Caco-2 (cell line): ENCODE measurements around the gene HDAC9. TPM values are rescaled to one million over a fixed set of nuclear protein-coding genes. Genes with fewer than 3 reads are reported as not detected.
"Not testable (repeated sequence)": the region's sequence is repeated elsewhere in the genome, so short reads cannot be mapped to it uniquely, and the experiment has no call there.

ENCODE experiments used
- BruUV-seq: library from RNA; stranded (reverse); fragments of 400-500 nt; replicated peaks from 2 replicates; lab custom pipeline; 2021; lab: Mats Ljungman, UMichigan
- CTCF ChIA-PET: fragments of 300-600 bp; sonication (Branson Sonifier 250); formaldehyde crosslinking; loops from one replicate; lab custom pipeline; 2022; ENCODE audit warnings: antibody characterized with exemption; lab: Charles Lee
- POLR2A ChIA-PET: fragments of 300-600 bp; sonication (Branson Sonifier 250); formaldehyde crosslinking; loops from one replicate; lab custom pipeline; 2022; ENCODE audit warnings: antibody characterized with exemption; lab: Charles Lee
- DNase-seq, 2 experiments: peaks; one replicate each; pipeline versions ENCODE4 v3.0.0 to v3.0.0-alpha.2; 2020 to 2022
- H3K27me3 ChIP-seq: replicated peaks from 2 replicates; pipeline ENCODE4 v1.6.0; 2011; ENCODE audit warnings: low read length; ENCODE audit not compliant: control insufficient read depth, insufficient read depth
- H3K36me3 ChIP-seq: 2 replicates; pipeline ENCODE4 v1.5.1; 2011; ENCODE audit warnings: low read length; ENCODE audit not compliant: control insufficient read depth, insufficient read depth
- H3K4me1 ChIP-seq: fragments of 250-450 bp; sonication (Bioruptor Pico); 2 replicates; pipeline ENCODE4 v1.5.1; 2020; ENCODE audit warnings: mild to moderate bottlenecking
- H3K4me3 ChIP-seq: 2 replicates; pipeline ENCODE4 v1.5.1; 2011; ENCODE audit warnings: low read depth, mild to moderate bottlenecking, control low read depth, low read length
- H3K9me3 ChIP-seq: fragments of 250-450 bp; sonication (Bioruptor Pico); 2 replicates; pipeline ENCODE4 v1.5.1; 2020; ENCODE audit warnings: mild to moderate bottlenecking, moderate library complexity
- H3K27ac Mint-ChIP-seq: one replicate; pipeline ENCODE4 v1.8.0; 2022; ENCODE audit warnings: mixed read lengths; ENCODE audit not compliant: unreplicated experiment
- H3K27me3 Mint-ChIP-seq: one replicate; pipeline ENCODE4 v1.8.0; 2022; ENCODE audit warnings: mixed read lengths; ENCODE audit not compliant: insufficient read depth, unreplicated experiment
- H3K36me3 Mint-ChIP-seq: one replicate; pipeline ENCODE4 v1.8.0; 2022; ENCODE audit warnings: mild to moderate bottlenecking, mixed read lengths; ENCODE audit not compliant: insufficient read depth, unreplicated experiment
- H3K4me1 Mint-ChIP-seq: one replicate; pipeline ENCODE4 v1.8.0; 2022; ENCODE audit warnings: low read depth, mixed read lengths; ENCODE audit not compliant: unreplicated experiment
- H3K4me3 Mint-ChIP-seq: one replicate; pipeline ENCODE4 v1.8.0; 2022; ENCODE audit warnings: mild to moderate bottlenecking, moderate library complexity, mixed read lengths; ENCODE audit not compliant: unreplicated experiment
- H3K9me3 Mint-ChIP-seq: one replicate; pipeline ENCODE4 v1.8.0; 2022; ENCODE audit warnings: mixed read lengths; ENCODE audit not compliant: unreplicated experiment
- intact Hi-C: fragments of 100-400 bp; cut with micrococcal nuclease; formaldehyde crosslinking; loops from one replicate; pipeline ENCODE4 v1.10.0; 2022; ENCODE audit not compliant: unreplicated experiment
- total RNA-seq: library from RNA; stranded (reverse); gene quantifications from 2 replicates; pipeline ENCODE4 v1.2.3, GENCODE V29; 2022
- TF ChIP-seq, protein P1 (sequence below), 2 experiments: fragments of 200-600 bp in 1 of 2; IDR thresholded peaks; 1 replicate in 1 of 2; 2 replicates in 1 of 2; pipeline versions ENCODE4 v1.5.1 to v1.8.0; 2011 to 2022; ENCODE audit warnings: antibody characterized with exemption in 1 of 2, control low read depth in 1 of 2, inconsistent platforms in 1 of 2, low read depth in 1 of 2, low read length in 1 of 2, mild to moderate bottlenecking in 1 of 2, moderate library complexity in 1 of 2; ENCODE audit not compliant: insufficient read depth in 1 of 2, severe bottlenecking in 1 of 2, unreplicated experiment in 1 of 2

Gene HDAC9
- total RNA-seq, 1 experiment from 2014 or later: 0.27 TPM

DNA sequence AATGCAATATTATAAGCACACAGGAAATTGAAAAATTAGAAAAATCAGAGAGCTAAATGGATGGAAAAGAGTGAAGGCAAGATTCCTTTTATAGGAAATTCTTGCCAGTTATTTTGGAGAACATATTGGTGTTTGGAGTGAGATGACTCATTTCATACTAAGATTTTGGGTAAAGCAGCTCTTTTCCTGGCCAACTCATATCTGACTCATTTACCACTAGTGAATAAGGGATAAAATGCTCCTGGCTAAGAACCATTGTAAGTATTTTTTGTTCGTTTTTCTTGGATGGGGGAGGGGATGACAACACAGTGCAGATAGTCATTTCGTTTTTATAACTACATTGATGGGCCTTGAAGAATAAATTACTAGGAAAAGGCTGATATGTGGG is 482.6 kb downstream of the HDAC9 start:
- ChIA-PET POLR2A (no interaction called here), CTCF (no interaction called here)
- intact Hi-C loops: no loop called here
- H3K36me3 ChIP-seq: no peaks in the 10 kb centered on the region
- H3K27me3 ChIP-seq: no peaks in the 10 kb centered on the region
- H3K4me1 ChIP-seq: no peaks in the 10 kb centered on the region
- no peaks in the 10 kb centered on the region for H3K4me1 Mint-ChIP-seq
- no peaks in the 10 kb centered on the region for H3K9me3 ChIP-seq
- H3K27me3 Mint-ChIP-seq: peaks cover 3% of the 10 kb centered on the region
- BruUV-seq: no TSS peak
- no peak overlapping the region for H3K4me3 ChIP-seq
- DNase-seq: no peak
- TF ChIP-seq, protein P1, sequence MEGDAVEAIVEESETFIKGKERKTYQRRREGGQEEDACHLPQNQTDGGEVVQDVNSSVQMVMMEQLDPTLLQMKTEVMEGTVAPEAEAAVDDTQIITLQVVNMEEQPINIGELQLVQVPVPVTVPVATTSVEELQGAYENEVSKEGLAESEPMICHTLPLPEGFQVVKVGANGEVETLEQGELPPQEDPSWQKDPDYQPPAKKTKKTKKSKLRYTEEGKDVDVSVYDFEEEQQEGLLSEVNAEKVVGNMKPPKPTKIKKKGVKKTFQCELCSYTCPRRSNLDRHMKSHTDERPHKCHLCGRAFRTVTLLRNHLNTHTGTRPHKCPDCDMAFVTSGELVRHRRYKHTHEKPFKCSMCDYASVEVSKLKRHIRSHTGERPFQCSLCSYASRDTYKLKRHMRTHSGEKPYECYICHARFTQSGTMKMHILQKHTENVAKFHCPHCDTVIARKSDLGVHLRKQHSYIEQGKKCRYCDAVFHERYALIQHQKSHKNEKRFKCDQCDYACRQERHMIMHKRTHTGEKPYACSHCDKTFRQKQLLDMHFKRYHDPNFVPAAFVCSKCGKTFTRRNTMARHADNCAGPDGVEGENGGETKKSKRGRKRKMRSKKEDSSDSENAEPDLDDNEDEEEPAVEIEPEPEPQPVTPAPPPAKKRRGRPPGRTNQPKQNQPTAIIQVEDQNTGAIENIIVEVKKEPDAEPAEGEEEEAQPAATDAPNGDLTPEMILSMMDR (IDR thresholded peaks at IDR 0.05; ENCODE audit: insufficient read depth in 1 of 2, low read depth in 1 of 2, low read length in 1 of 2, severe bottlenecking in 1 of 2, unreplicated experiment in 1 of 2): no peak
- no peak overlapping the region for H3K27ac Mint-ChIP-seq
- peaks cover 9% of the 10 kb centered on the region for H3K9me3 Mint-ChIP-seq
- no peaks in the 10 kb centered on the region for H3K36me3 Mint-ChIP-seq
- no peak overlapping the region for H3K4me3 Mint-ChIP-seq

DNA sequence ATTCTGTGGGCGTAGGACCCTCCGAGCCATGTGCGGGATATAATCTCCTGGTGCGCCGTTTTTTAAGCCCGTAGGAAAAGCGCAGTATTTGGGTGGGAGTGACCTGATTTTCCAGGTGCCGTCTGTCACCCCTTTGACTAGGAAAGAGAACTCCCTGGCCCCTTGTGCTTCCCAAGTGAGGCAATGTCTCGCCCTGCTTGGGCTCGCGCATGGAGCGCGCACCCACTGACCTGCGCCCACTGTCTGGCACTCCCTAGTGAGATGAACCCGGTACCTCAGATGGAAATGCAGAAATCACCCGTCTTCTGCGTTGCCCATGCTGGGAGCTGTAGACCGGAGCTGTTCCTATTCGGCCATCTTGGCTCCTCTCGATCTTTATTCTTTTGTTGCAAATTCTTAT is 495.2 kb downstream of the HDAC9 start:
- H3K4me3 Mint-ChIP-seq, H3K36me3 ChIP-seq, POLR2A ChIA-PET, H3K27me3 ChIP-seq, H3K9me3 ChIP-seq, H3K4me3 ChIP-seq, H3K27me3 Mint-ChIP-seq, CTCF ChIA-PET, H3K9me3 Mint-ChIP-seq, BruUV-seq, intact Hi-C loops, DNase-seq, H3K4me1 Mint-ChIP-seq, H3K36me3 Mint-ChIP-seq, H3K4me1 ChIP-seq, H3K27ac Mint-ChIP-seq: not testable (repeated sequence)

GRCh38 chr7:18993933-18994668 is 498.6 kb downstream of the HDAC9 start:
- DNase-seq: no peak
- H3K4me3 ChIP-seq: no peak overlapping the region
- H3K4me1 Mint-ChIP-seq: no peaks in the 10 kb centered on the region
- intact Hi-C loops: no loop called here
- no peaks in the 10 kb centered on the region for H3K36me3 Mint-ChIP-seq
- H3K27me3 Mint-ChIP-seq: no peaks in the 10 kb centered on the region
- no TSS peak for BruUV-seq
- H3K36me3 ChIP-seq: no peaks in the 10 kb centered on the region
- H3K27ac Mint-ChIP-seq: no peak overlapping the region
- H3K4me3 Mint-ChIP-seq: no peak overlapping the region
- H3K9me3 ChIP-seq: no peaks in the 10 kb centered on the region
- POLR2A ChIA-PET: no interaction called here
- H3K27me3 ChIP-seq: no peaks in the 10 kb centered on the region; the same call in 1 of the 2 replicates
- H3K4me1 ChIP-seq: no peaks in the 10 kb centered on the region
- CTCF ChIA-PET: no interaction called here
- H3K9me3 Mint-ChIP-seq: no peaks in the 10 kb centered on the region
- TF ChIP-seq, protein P1 (IDR thresholded peaks at IDR 0.05; ENCODE audit: insufficient read depth in 1 of 2, low read depth in 1 of 2, low read length in 1 of 2, severe bottlenecking in 1 of 2, unreplicated experiment in 1 of 2): no peak
